ENCODE data around the gene GDPD4. TPM values are rescaled to one million over a fixed set of nuclear protein-coding genes. Genes with fewer than 3 reads are reported as not detected.

Gene GDPD4
- total RNA-seq, 1 experiment from 2014 or later = not detected

GRCh38 chr11:77200351-77201268 lies 100.9 kb downstream of the GDPD4 start:
- no peak for DNase-seq
- H3K4me3 ChIP-seq (ENCODE audit: insufficient read depth, low read depth, low read length) = no peak overlapping the region
- no peaks in the 10 kb centered on the region for H3K27me3 ChIP-seq (ENCODE audit: control insufficient read depth, insufficient read depth, low read length)
- no peaks in the 10 kb centered on the region for H3K36me3 ChIP-seq (replicated peaks; ENCODE audit: control insufficient read depth, insufficient read depth, low read length)

GRCh38 chr11:77199137-77199745 lies 102.2 kb downstream of the GDPD4 start:
- DNase-seq = no peak
- H3K27me3 ChIP-seq (ENCODE audit: control insufficient read depth, insufficient read depth, low read length) = no peaks in the 10 kb centered on the region
- H3K36me3 ChIP-seq (replicated peaks; ENCODE audit: control insufficient read depth, insufficient read depth, low read length) = no peaks in the 10 kb centered on the region
- no peak overlapping the region for H3K4me3 ChIP-seq (ENCODE audit: insufficient read depth, low read depth, low read length)

- H3K27me3 ChIP-seq (ENCODE audit: control insufficient read depth, insufficient read depth, low read length) = no peaks in the 10 kb centered on the region
- no peaks in the 10 kb centered on the region for H3K36me3 ChIP-seq (replicated peaks; ENCODE audit: control insufficient read depth, insufficient read depth, low read length)
- peak; percentile 93 for DNase-seq
- H3K4me3 ChIP-seq (ENCODE audit: insufficient read depth, low read depth, low read length) = no peak overlapping the region
Measured at GRCh38 chr11:77198440-77198849, 103.0 kb downstream of the GDPD4 start.

DNA sequence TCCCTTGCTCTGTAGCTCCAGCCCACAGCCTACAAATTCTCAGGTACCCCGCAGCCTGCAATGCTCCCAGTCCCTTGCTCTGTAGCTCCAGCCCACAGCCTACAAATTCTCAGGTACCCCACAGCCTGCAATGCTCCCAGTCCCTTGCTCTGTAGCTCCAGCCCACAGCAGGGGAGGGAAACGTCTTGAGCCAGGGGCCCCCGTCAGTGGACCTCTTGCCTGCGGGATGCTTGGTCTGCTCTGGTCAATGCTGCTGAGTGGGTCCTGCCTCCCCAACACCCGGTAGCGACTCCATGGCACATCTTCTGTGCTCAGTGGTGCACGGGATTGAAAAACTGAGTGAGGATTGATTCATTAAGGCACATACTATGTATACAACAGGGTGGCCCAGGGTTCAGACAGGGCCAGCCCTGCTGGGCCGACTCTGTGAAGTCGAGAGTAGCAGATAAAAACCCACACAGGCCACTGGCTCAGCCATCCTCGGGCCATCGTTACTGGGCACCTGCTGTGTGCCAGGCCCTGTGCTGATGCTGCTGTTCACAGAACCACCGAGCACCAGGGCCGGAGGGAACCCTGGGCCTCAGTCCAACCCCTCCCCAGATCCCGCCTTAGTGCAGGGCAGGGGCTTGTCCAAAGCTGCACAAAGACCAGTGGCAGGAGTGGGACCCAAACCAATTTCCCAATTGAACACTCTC lies 103.7 kb downstream of the GDPD4 start:
- no peak for DNase-seq
- no peaks in the 10 kb centered on the region for H3K27me3 ChIP-seq (ENCODE audit: control insufficient read depth, insufficient read depth, low read length)
- H3K4me3 ChIP-seq (ENCODE audit: insufficient read depth, low read depth, low read length) = no peak overlapping the region
- no peaks in the 10 kb centered on the region for H3K36me3 ChIP-seq (replicated peaks; ENCODE audit: control insufficient read depth, insufficient read depth, low read length)

GRCh38 chr11:77196961-77197360 lies 104.5 kb downstream of the GDPD4 start:
- Histone ChIP-seq H3K4me3 (ENCODE audit: insufficient read depth, low read depth, low read length) (no peak overlapping the region), H3K27me3 (ENCODE audit: control insufficient read depth, insufficient read depth, low read length) (no peaks in the 10 kb centered on the region), H3K36me3 (replicated peaks; ENCODE audit: control insufficient read depth, insufficient read depth, low read length) (no peaks in the 10 kb centered on the region)
- DNase-seq = no peak

- no peak for DNase-seq
- Histone ChIP-seq H3K27me3 (ENCODE audit: control insufficient read depth, insufficient read depth, low read length) (no peaks in the 10 kb centered on the region), H3K36me3 (replicated peaks; ENCODE audit: control insufficient read depth, insufficient read depth, low read length) (no peaks in the 10 kb centered on the region), H3K4me3 (ENCODE audit: insufficient read depth, low read depth, low read length) (no peak overlapping the region)
Measured at GRCh38 chr11:77195071-77195755, 106.3 kb downstream of the GDPD4 start.

- Histone ChIP-seq H3K36me3 (replicated peaks; ENCODE audit: control insufficient read depth, insufficient read depth, low read length) (no peaks in the 10 kb centered on the region), H3K4me3 (ENCODE audit: insufficient read depth, low read depth, low read length) (no peak overlapping the region), H3K27me3 (ENCODE audit: control insufficient read depth, insufficient read depth, low read length) (no peaks in the 10 kb centered on the region)
- DNase-seq = no peak
Measured at GRCh38 chr11:77193911-77194830, 107.3 kb downstream of the GDPD4 start.

DNA sequence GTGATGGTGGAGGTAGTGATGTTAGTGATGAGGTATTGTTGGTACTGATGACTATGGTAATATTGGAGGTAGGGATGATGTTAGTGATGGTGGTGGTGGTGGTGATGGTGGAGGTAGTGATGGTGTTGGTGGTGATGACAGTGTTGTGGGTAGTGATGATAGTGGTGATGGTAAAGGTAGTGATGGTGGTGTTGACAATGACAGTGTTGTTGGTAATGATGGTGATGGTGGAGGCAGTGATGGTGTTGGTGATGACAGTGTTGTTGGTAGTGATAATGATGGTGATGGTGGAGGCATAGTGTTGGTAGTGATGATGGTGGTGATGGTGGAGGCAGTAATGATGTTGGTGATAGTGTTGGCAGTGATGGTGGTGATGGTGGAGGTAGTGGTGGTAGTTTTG lies 108.3 kb downstream of the GDPD4 start:
- no peak overlapping the region for H3K4me3 ChIP-seq (ENCODE audit: insufficient read depth, low read depth, low read length)
- H3K36me3 ChIP-seq (replicated peaks; ENCODE audit: control insufficient read depth, insufficient read depth, low read length) = no peaks in the 10 kb centered on the region
- H3K27me3 ChIP-seq (ENCODE audit: control insufficient read depth, insufficient read depth, low read length) = no peaks in the 10 kb centered on the region
- DNase-seq = no peak

DNA sequence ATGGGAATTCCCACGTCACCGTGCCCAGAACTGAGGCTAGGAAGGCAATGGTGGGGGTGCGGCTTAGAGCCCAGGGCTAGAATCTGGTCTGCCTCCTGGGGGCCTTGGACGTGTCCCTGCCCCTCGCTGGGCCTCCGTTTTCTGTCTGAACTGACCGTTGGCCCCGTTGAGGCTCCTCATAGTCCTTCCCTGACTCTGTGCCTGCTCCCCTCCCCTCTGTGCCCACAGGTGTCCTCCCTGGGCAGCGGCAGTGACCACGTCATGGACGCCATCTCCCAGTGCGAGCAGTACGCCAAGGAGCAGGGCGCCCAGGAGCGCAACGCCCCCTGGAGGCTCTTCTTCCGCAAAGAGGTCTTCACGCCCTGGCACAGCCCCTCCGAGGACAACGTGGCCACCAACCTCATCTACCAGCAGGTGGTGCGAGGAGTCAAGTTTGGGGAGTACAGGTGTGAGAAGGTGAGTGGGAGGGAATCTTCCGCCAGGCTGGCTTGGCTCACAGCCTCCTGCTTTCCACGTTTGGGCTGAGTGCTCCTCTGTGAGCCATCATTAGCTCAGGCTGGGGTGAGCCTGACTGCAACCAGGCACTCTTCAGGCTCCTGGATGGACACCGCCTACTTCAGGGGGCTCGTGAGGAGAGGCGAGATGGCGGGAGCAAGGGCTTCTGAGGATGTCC lies 109.5 kb downstream of the GDPD4 start:
- no peaks in the 10 kb centered on the region for H3K36me3 ChIP-seq (replicated peaks; ENCODE audit: control insufficient read depth, insufficient read depth, low read length)
- no peaks in the 10 kb centered on the region for H3K27me3 ChIP-seq (ENCODE audit: control insufficient read depth, insufficient read depth, low read length)
- peak overlapping the region; percentile 17; the same call in 1 of the 2 replicates for H3K4me3 ChIP-seq (ENCODE audit: insufficient read depth, low read depth, low read length)
- DNase-seq = peak; percentile 95

DNA sequence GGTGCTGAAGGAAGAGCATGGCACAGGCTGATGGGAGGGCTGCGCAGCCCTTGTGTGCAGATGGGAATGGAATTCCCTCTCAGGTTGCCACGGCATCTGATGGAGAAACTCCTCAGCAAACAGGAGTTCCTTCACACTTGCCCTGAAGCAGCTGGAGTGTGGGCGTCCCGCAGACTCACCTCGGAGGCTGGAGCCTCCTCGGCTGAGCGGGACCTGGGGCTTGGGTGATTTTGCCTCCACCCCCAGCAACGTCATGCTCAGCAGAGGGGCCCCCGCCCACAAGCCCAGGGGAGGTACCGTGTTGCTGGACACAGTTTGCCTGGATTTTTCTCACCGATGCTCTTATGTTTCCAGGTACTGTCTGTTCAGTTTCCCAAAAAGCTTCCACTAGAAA lies 110.1 kb downstream of the GDPD4 start:
- DNase-seq = no peak
- Histone ChIP-seq H3K36me3 (replicated peaks; ENCODE audit: control insufficient read depth, insufficient read depth, low read length) (no peaks in the 10 kb centered on the region), H3K27me3 (ENCODE audit: control insufficient read depth, insufficient read depth, low read length) (no peaks in the 10 kb centered on the region), H3K4me3 (ENCODE audit: insufficient read depth, low read depth, low read length) (no peak overlapping the region)

DNA sequence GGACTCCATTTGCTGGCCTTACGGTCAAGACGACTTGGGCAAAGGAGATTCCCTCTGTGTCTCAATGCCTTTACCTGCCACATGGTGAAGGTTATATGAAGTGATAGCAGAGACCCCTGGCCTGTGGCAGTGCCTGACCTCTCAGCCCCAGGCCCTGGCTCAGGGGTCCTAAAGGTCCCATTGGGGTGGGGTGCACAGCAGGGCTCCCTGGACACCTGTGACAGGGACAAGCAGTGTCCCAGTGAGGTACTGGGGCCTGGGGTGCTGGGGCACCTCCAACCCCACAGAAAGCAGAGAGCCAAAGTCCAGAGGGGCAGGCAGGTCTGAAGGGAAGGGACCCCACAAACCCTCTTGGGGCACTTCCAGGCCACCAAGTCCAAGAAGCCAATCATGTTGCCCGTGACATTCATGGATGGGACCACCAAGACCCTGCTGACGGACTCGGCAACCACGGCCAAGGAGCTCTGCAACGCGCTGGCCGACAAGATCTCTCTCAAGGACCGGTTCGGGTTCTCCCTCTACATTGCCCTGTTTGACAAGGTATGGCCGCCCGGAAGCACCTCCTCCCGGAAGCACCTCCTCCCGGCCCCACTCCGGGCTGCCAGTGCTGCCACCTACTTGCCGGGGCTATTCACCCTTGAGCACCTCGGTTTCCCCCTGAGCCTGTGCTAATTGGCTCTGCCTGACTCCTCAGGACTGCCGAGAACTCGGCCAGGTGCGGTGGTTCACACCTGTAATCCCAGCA lies 111.0 kb downstream of the GDPD4 start:
- Histone ChIP-seq H3K36me3 (replicated peaks; ENCODE audit: control insufficient read depth, insufficient read depth, low read length) (no peaks in the 10 kb centered on the region), H3K27me3 (ENCODE audit: control insufficient read depth, insufficient read depth, low read length) (no peaks in the 10 kb centered on the region), H3K4me3 (ENCODE audit: insufficient read depth, low read depth, low read length) (no peak overlapping the region)
- no peak for DNase-seq

DNA sequence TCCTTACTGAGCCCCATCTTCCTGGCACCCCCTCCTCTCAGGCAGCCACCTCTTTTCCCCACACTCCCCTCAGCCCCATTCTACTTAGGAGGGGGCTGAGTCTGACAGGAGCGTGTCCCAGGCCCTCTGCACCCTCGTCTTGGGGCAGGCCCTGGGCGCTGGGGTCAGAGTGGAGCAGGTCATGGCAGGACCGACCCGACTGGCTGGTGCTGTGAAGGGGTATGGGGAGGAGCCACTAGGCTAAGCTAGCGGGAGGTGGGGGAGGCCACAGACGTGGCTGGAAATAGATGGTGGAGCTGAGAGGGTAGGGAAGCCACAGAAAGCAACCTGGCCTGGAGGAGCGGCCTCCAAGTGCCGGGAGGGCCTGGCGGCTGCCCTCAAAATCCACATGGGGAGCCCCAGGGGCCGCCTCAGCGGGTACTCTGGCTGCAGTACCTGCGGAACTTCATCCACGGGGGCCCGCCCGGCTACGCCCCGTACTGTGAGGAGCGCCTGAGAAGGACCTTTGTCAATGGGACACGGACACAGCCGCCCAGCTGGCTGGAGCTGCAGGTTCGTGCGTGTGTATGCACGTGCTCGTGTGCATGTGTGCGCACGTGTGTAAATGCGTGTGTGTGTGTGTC lies 111.8 kb downstream of the GDPD4 start:
- no peak overlapping the region for H3K4me3 ChIP-seq (ENCODE audit: insufficient read depth, low read depth, low read length)
- no peaks in the 10 kb centered on the region for H3K36me3 ChIP-seq (replicated peaks; ENCODE audit: control insufficient read depth, insufficient read depth, low read length)
- no peaks in the 10 kb centered on the region for H3K27me3 ChIP-seq (ENCODE audit: control insufficient read depth, insufficient read depth, low read length)
- DNase-seq = no peak

Data from H7 (cell line).